K562 (cell line): ENCODE measurements around the gene GRAMD4. TPM values are rescaled to one million over a fixed set of nuclear protein-coding genes. Genes with fewer than 3 reads are reported as not detected.

ENCODE experiments used
- ATAC-seq: fragments of 200-7000 bp; cut with Tn5 transposase; 3 replicates; pipeline ENCODE4 v1.9.1; 2020; ENCODE audit warnings: moderate library complexity
- BruUV-seq: library from RNA; stranded (reverse); fragments of 400-500 nt; replicated peaks from 2 replicates; lab custom pipeline; 2021; lab: Mats Ljungman, UMichigan
- CTCF ChIA-PET: fragments of 300-600 bp; formaldehyde crosslinking; extraction: SDS; loops from one replicate; lab custom pipeline; 2021; ENCODE audit warnings: low intra/inter-chr PET ratio; lab: Yijun Ruan, JAX
- POLR2A ChIA-PET: fragments of 300-600, 350-650 bp; sonication (Branson Sonifier 250); formaldehyde crosslinking; extraction: SDS; loops from one replicate; lab custom pipeline; 2021; ENCODE audit warnings: antibody characterized with exemption, inconsistent platforms; lab: Yijun Ruan, JAX
- DNase-seq, 4 experiments: peaks; one replicate each; pipeline versions ENCODE4 v3.0.0 to v3.0.0-alpha.2; 2011 to 2018; ENCODE audit warnings: low spot score in 3 of 4, mixed read lengths in 3 of 4; ENCODE audit errors: extremely low read depth in 1 of 4
- FAIRE-seq: peaks from 2 replicates; lab custom pipeline; 2011; peaks lifted over from hg19 to GRCh38; lab: Jason Lieb, UNC
- H2AFZ ChIP-seq: 2 replicates; pipeline ENCODE4 v1.6.0; 2011; ENCODE audit warnings: low read depth, low read length, control low read depth, inconsistent platforms
- H3K27ac ChIP-seq: fragments of 200-600 bp; 3 replicates; pipeline ENCODE4 v1.8.0; 2011; ENCODE audit warnings: low read depth, mild to moderate bottlenecking, control low read depth, inconsistent platforms, low read length, moderate library complexity, mixed read lengths; ENCODE audit errors: extremely low read depth
- H3K27me3 ChIP-seq, 2 experiments: fragments of 300-600 bp in 1 of 2; 2 replicates in 1 of 2; 3 replicates in 1 of 2; pipeline versions ENCODE4 v1.6.0 to v1.8.0; 2011; ENCODE audit warnings: inconsistent platforms in 2 of 2, low read length in 2 of 2, mild to moderate bottlenecking in 1 of 2, mixed read lengths in 1 of 2, moderate library complexity in 1 of 2; ENCODE audit not compliant: control insufficient read depth in 2 of 2, insufficient read depth in 2 of 2
- H3K36me3 ChIP-seq: fragments of 300-600 bp; 3 replicates; pipeline ENCODE4 v1.8.0; 2011; ENCODE audit warnings: mild to moderate bottlenecking, low read length, inconsistent platforms; ENCODE audit not compliant: control insufficient read depth, insufficient read depth
- H3K4me1 ChIP-seq, 2 experiments: fragments of 200-600 bp in 1 of 2; replicated peaks in 1 of 2; 2 replicates in 1 of 2; 3 replicates in 1 of 2; pipeline versions ENCODE4 v1.5.1 to v1.8.0; 2011; ENCODE audit warnings: inconsistent platforms in 2 of 2, low read length in 2 of 2, mild to moderate bottlenecking in 1 of 2, mixed read lengths in 1 of 2, moderate library complexity in 1 of 2; ENCODE audit not compliant: control insufficient read depth in 2 of 2, insufficient read depth in 2 of 2
- H3K4me2 ChIP-seq: 2 replicates; pipeline ENCODE4 v1.6.1; 2011; ENCODE audit warnings: low read length, control low read depth, inconsistent platforms, mixed read lengths; ENCODE audit not compliant: insufficient read depth
- H3K4me3 ChIP-seq: fragments of 200-600 bp; sonication (generic), shearing (Covaris generic); 2 replicates; pipeline ENCODE4 v1.5.1; 2016; ENCODE audit warnings: control low read depth, inconsistent platforms
- H3K79me2 ChIP-seq: fragments of 200-600 bp; 3 replicates; pipeline ENCODE4 v1.8.0; 2011; ENCODE audit warnings: low read length, inconsistent platforms; ENCODE audit not compliant: control insufficient read depth, insufficient read depth
- H3K9ac ChIP-seq, 2 experiments: 2 replicates each; pipeline versions ENCODE4 v1.6.0 to v1.6.1; 2011; ENCODE audit warnings: low read depth in 2 of 2, low read length in 2 of 2, control low read depth in 1 of 2, inconsistent platforms in 1 of 2, mild to moderate bottlenecking in 1 of 2, mixed read lengths in 1 of 2; ENCODE audit not compliant: insufficient read depth in 1 of 2
- H3K9me1 ChIP-seq: one replicate; pipeline ENCODE4 v1.6.0; 2011; ENCODE audit warnings: inconsistent platforms, mild to moderate bottlenecking, low read length, moderate library complexity; ENCODE audit not compliant: control insufficient read depth, insufficient read depth
- H3K9me3 ChIP-seq: replicated peaks from 2 replicates; pipeline ENCODE4 v1.5.1; 2011; ENCODE audit warnings: low read depth, low read length, inconsistent platforms; ENCODE audit not compliant: control insufficient read depth, insufficient read depth
- H4K20me1 ChIP-seq: replicated peaks from 2 replicates; pipeline ENCODE4 v1.6.1; 2011; ENCODE audit warnings: low read length, inconsistent platforms, mixed read lengths; ENCODE audit not compliant: control insufficient read depth, insufficient read depth
- MAZ ChIP-seq, 2 experiments: fragments of 450-650 bp in 1 of 2; sonication (generic) in 1 of 2; formaldehyde crosslinking; IDR thresholded peaks in 1 of 2; conservative IDR thresholded peaks in 1 of 2; 2 replicates each; pipeline versions ENCODE4 v1.4.0 to v1.5.0; 2020; ENCODE audit warnings: mild to moderate bottlenecking in 1 of 2, missing genetic modification reagents in 1 of 2
- SP2 ChIP-seq: IDR thresholded peaks from 2 replicates; pipeline ENCODE4 v1.6.1; 2011; ENCODE audit warnings: mild to moderate bottlenecking, low read depth, low read length, moderate library complexity; ENCODE audit not compliant: poor library complexity, severe bottlenecking; ENCODE audit errors: extremely low read depth
- ZNF253 ChIP-seq: fragments of 250-450 bp; sonication (Bioruptor Pico); conservative IDR thresholded peaks from 2 replicates; pipeline ENCODE4 v1.6.1; 2021; ENCODE audit warnings: mild to moderate bottlenecking
- WGBS: fragments of 100-300 bp; shearing (Covaris generic); methylation state at CpG from one replicate; pipeline ENCODE4 v1.1.6; 2016; ENCODE audit warnings: low coverage, mixed read lengths; ENCODE audit not compliant: insufficient coverage; ENCODE audit errors: missing lambda C conversion rate; 5-methylcytosine and 5-hydroxymethylcytosine counted together
- in situ Hi-C: fragments of 300-500 bp; cut with MboI; formaldehyde crosslinking; loops from 4 replicates; pipeline ENCODE4 v1.15.0; 2018; ENCODE audit warnings: inconsistent platforms, mixed read lengths
- intact Hi-C: fragments of 100-400 bp; cut with micrococcal nuclease; formaldehyde crosslinking; loops from 2 replicates; pipeline ENCODE4 v1.14.2; 2022
- polyA plus RNA-seq, 8 experiments: library from polyadenylated mRNA; depleted of rRNA in 4 of 8; stranded (reverse) in 5 of 8; unstranded in 3 of 8; fragments of >200 nt; fragmentation: Nextera tagmentation in 2 of 8; fragmentation: Illumina TruSeq in 1 of 8; extraction: Ambion mirVana in 2 of 8; extraction: Trizol in 1 of 8; gene quantifications; 2 replicates each; pipeline versions ENCODE4 v1.2.1 to v1.2.3, GENCODE V29; 2011 to 2014; ENCODE audit warnings: inconsistent platforms in 1 of 8, missing spikeins in 1 of 8
- total RNA-seq, 7 experiments: library from RNA; depleted of rRNA in 6 of 7; stranded (reverse); fragments of >200 nt in 6 of 7; fragmentation: Illumina TruSeq in 2 of 7; extraction: Trizol in 2 of 7; gene quantifications; 2 replicates each; pipeline versions ENCODE4 v1.2.1 to v1.2.3, GENCODE V29; 2011 to 2021; ENCODE audit warnings: low replicate concordance in 1 of 7
- TF ChIP-seq, protein P1 (sequence below): fragments of 450-650 bp; formaldehyde crosslinking; IDR thresholded peaks from 2 replicates; pipeline ENCODE4 v1.4.0; 2022; ENCODE audit warnings: missing genetic modification characterization

The GRAMD4 gene
- total and polyA plus RNA-seq, 9 of the 15 experiments (the other 6 are each of a cell fraction or from before 2014, with no cell fraction given): 0.18 to 44.8 (median 18.6) TPM

DNA sequence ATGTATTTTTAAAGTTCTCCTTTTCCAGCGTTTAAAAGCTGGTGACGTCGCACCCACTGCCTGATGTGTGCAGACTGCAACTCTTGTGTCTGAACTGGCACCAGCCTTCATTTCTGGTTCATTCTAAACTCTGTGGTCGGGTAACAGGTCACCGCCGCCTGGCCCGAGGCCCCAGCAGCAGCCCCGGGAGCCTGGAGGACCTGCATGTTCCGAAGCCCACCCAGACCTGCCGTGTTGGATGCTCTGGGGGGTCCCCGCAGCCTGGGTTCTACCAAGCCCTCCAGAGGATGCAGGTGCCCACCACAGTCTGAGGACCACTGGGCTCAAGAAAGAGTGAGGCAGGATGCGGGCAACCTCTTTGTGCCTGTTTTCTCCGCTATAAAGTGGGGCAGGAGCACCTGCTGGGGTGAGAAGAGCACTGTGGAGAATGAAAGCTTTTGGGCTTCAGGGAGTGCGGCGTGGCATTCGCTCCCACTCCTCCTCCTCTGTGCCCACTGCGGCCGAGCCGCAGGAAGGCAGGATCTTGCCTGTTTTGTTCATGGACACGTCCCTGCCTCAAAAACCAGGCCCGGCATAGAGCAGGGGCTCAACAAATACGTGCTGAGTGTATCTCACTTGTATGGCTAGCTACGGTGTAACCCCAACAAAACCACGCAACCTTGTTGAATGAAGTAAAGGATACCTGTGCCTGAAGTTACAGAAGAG is 77.8 kb downstream of the GRAMD4 start (continued):
- TF ChIP-seq, protein P1, sequence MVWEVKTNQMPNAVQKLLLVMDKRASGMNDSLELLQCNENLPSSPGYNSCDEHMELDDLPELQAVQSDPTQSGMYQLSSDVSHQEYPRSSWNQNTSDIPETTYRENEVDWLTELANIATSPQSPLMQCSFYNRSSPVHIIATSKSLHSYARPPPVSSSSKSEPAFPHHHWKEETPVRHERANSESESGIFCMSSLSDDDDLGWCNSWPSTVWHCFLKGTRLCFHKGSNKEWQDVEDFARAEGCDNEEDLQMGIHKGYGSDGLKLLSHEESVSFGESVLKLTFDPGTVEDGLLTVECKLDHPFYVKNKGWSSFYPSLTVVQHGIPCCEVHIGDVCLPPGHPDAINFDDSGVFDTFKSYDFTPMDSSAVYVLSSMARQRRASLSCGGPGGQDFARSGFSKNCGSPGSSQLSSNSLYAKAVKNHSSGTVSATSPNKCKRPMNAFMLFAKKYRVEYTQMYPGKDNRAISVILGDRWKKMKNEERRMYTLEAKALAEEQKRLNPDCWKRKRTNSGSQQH (CRISPR knock-in tag): no peak
- TF ChIP-seq, all 486 proteins: peak for 0

DNA sequence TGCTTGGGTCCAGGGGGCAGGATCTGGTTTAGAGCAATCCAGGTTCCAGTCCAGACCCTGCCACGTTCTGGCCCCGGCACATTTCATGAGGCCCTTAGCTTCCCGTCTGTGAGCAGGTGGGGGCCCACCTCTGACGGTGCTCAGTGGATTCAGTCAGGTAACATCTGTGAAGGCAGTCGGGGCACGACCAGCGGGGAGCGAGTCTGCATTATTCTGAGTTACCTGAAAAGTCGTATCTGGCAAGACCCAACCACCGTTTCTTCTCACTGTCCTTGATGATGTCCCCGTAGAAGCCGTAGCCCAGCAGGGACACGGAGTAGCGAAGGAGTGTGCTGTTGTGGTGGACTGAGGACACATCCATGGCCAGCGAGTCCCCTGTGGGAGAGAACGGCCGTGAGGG is 78.9 kb downstream of the GRAMD4 start:
- no peak overlapping the region for H3K4me2 ChIP-seq
- no peak overlapping the region; a peak in 1 of 4 replicates for H3K9ac ChIP-seq
- H3K79me2 ChIP-seq: no peaks in the 10 kb centered on the region
- DNase-seq: no peak
- ATAC-seq: no peak
- no peaks in the 10 kb centered on the region for H3K27me3 ChIP-seq
- no peaks in the 10 kb centered on the region for H3K9me3 ChIP-seq
- peaks cover 25% of the 10 kb centered on the region; the same call in 1 of the 3 replicates for H3K36me3 ChIP-seq
- no peak for TF ChIP-seq SP2
- no peak for TF ChIP-seq ZNF253 (CRISPR knock-in tag)
- no peak for TF ChIP-seq MAZ (CRISPR knock-in tag; conservative IDR thresholded peaks at IDR 0.05 in 1 of 2, IDR thresholded peaks at IDR 0.05 in 1 of 2)
- BruUV-seq: no TSS peak
- in situ Hi-C loops (no loop called here), intact Hi-C loops (no loop called here)
- FAIRE-seq: no peak
- H3K9me1 ChIP-seq: no peaks in the 10 kb centered on the region
- no peak overlapping the region for H2AFZ ChIP-seq
- POLR2A ChIA-PET: interaction anchor here (0.6 kb wide), 1 partner anchor 137 kb away, joined by 3 read pairs; no protein-coding TSS in a partner anchor
- no peaks in the 10 kb centered on the region for H3K4me1 ChIP-seq
- H4K20me1 ChIP-seq: no peaks in the 10 kb centered on the region
- no peak overlapping the region for H3K4me3 ChIP-seq
- CTCF ChIA-PET: no interaction called here
- no peak overlapping the region for H3K27ac ChIP-seq
- 94% methylated on average over 11 of the region's 17 CpGs for WGBS
